ENCODE data around the gene LRRK1.

LRRK1 gene

GRCh38 chr15:101009176-101009575 lies 90.0 kb downstream of the LRRK1 start:
- no peak for DNase-seq

- no peak for DNase-seq
Observed at GRCh38 chr15:101010781-101011180, 91.6 kb downstream of the LRRK1 start.

- no peak for DNase-seq
Observed at GRCh38 chr15:101012326-101013200, 93.4 kb downstream of the LRRK1 start.

DNA sequence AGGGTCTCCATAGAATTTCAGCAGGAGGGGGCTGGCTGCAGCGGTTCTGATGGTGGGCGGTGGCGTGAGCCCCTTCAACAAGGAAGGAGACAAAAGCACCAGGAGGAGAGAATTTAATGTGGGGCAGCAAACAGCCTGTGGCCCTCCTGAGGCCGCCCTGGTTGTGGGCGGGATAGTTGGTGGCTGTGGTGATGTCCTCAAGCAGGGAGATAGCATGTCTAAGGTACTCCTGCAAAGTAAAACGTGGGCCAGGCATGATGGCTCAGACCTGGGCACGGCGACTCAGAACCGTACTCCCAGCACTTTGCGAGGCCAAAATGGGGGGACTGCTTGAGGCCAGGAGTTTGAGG lies 94.0 kb downstream of the LRRK1 start:
- no peak for DNase-seq

DNA sequence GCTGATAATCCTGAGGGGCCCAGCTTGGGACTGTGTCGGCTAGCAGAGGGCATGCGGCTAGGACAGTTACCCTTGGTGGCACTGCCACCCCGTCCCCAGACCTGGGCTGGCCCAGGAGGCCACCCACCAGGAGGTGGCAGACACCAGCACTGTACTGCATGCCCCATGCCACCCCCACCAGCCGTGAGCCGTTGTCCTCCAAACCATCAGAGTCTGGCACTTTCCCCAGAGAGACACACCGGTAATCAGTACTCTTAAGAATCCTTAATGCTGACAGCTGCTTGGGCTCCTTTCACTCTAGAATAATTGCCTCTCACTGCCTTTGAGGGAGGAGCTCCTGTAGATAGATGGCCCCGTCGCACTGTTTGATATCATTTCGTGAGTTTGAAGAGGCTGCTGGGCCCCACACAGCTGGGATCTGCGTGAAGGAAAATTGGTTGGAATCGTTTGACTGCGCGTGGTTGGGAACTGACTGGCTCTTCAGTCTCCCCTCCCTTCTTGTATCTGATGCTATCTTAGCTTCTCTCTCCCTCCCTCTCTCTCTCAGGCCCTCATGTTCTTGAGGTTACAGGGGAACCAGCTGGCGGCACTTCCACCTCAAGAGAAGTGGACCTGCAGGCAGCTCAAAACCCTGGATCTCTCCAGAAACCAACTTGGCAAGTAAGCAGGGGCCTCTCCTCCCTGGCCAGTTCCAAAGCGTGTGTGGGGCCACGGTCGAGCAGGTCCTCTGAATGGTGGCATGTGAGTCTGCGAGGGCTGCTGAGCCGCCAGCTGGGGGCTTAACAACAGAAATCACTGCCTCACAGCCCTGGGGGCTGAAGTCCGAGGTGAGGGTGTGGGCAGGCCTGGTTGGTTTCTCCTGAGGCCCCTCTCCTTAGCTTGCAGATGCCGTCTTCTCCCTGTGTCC lies 94.9 kb downstream of the LRRK1 start:
- no peak for DNase-seq

DNA sequence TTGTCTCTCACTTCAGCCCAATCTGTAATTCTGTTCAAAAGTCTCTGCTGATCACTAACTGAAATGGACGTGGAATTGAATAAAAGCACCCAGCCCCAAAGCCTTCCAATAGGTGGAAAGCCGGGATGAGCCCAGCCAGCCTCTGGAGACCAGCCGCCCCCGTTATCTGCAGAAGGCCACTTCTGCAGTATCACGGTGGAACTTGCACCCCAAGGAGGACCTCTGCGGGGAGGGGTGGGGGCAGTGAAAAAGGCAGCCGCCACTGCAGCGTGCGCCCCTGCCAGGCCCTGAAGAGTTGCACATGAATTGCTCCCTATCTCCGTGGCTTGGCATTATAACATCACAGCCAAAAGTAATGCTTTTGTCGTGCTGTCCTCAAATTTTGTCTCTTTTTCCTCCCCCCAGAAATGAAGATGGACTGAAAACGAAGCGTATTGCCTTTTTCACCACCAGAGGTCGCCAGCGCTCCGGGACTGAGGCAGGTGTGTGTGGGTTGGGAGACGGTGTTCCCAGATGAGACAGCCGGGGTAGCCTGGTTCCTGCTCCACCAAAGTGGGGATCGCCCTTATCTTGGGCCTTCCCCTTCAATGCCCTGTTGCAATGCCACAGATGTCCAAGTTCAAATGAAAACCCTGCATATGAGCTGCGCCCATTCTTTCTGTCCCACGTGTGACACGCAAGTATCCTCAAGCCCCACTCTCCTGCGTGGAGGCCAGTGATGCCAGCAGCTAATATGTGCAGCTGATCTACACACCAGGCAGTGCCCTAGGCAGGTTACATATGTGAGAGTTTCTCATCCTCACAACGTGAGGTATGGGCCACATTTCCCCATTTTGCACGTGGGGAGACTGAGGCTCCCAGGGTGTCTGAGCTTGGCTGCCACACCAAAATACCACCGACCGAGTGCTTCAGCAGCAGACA lies 96.0 kb downstream of the LRRK1 start:
- DNase-seq: peak; percentile 45

GRCh38 chr15:101016581-101016980 lies 97.4 kb downstream of the LRRK1 start:
- DNase-seq: no peak

- DNase-seq: no peak
Observed at GRCh38 chr15:101017093-101017754, 98.1 kb downstream of the LRRK1 start.

DNA sequence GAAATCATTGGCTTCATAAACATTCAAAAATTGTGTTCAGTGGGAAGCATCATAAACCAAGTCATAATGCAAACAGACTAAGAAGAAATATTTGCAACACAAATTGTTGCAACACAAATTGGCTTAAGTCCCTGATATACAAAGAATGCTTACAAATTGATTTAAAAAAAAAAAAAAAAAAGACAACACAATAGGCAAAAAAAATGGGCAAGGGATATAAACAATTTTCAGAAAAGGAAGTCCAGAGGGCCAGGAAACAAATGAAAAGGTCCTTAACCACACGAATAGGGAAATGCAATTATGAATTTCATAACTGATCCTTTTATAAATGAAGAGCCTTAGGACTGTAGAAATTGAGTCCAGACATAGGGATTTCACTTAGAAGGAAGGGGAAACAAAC lies 98.9 kb downstream of the LRRK1 start:
- DNase-seq: no peak

- DNase-seq: no peak
Observed at GRCh38 chr15:101018450-101018849, 99.3 kb downstream of the LRRK1 start.

GRCh38 chr15:101019366-101019896 lies 100.3 kb downstream of the LRRK1 start:
- no peak for DNase-seq

DNA sequence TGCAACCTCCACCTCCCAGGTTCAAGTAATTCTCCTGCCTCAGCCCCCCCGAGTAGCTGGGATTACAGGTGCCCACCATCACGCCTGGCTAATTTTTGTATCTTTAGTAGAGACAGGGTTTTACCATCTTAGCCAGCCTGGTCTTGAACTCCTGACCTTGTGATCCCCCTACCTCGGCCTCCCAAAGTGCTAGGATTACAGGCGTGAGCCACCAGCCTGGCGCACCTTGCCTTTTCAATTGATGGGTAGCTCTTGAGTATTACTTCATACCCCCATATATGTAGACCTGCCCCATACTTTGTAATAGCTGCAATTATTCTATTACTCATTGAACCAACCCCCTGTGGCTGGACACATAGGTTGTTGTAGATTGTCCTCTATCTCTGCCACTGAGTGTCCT lies 101.3 kb downstream of the LRRK1 start:
- DNase-seq: no peak

- no peak for DNase-seq
Observed at GRCh38 chr15:101020945-101021344, 101.8 kb downstream of the LRRK1 start.

GRCh38 chr15:101022306-101022705 lies 103.1 kb downstream of the LRRK1 start:
- DNase-seq: no peak

- DNase-seq: no peak
Observed at GRCh38 chr15:101022876-101023275, 103.7 kb downstream of the LRRK1 start.

DNA sequence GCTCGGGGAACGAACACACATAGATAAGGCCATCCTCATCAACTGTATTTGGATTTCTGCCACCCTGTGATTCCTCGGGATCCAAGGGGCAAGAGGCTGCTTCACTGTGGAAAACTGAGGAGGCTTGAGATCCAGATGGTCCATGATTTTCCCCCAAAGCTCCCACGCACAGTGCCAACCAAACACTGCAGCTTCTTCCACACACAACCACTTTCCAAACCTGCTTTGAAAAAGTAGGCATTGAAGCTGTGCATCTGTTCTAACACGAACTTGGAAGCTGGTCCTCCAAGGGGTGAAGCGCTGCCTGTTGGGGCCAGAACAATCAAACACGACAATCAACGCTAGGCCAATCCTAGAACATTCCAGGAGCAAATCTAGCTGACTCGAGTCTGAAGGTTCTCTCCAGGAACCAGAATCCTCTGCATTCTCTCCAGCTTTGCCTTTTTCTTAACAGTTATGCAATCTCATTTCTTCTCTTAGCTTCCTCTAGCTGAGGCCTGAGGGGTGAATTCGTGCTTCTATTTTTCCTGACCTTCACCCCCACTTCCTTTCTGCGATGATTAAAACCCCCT lies 104.4 kb downstream of the LRRK1 start:
- DNase-seq: no peak

- no peak for DNase-seq
Observed at GRCh38 chr15:101024073-101024695, 105.0 kb downstream of the LRRK1 start.

GRCh38 chr15:101024706-101025500 lies 105.7 kb downstream of the LRRK1 start:
- DNase-seq: no peak

GRCh38 chr15:101025501-101025885 lies 106.3 kb downstream of the LRRK1 start:
- no peak for DNase-seq

GRCh38 chr15:101025896-101026631 lies 106.9 kb downstream of the LRRK1 start:
- no peak for DNase-seq

Measured in CD4-positive, alpha-beta T cell treated with Interleukin-4 for 4 hours (primary cell).